K562 (cell line): ENCODE data around the gene INPP4B. TPM values are rescaled to one million over a fixed set of nuclear protein-coding genes. Genes with fewer than 3 reads are reported as not detected.

Experiments used
- ATAC-seq: fragments of 200-7000 bp; cut with Tn5 transposase; 3 replicates; pipeline ENCODE4 v1.9.1; 2020; ENCODE audit warnings: moderate library complexity
- BruUV-seq: library from RNA; stranded (reverse); fragments of 400-500 nt; replicated peaks from 2 replicates; lab custom pipeline; 2021; lab: Mats Ljungman, UMichigan
- CTCF ChIA-PET: fragments of 300-600 bp; formaldehyde crosslinking; extraction: SDS; loops from one replicate; lab custom pipeline; 2021; ENCODE audit warnings: low intra/inter-chr PET ratio; lab: Yijun Ruan, JAX
- POLR2A ChIA-PET: fragments of 300-600, 350-650 bp; sonication (Branson Sonifier 250); formaldehyde crosslinking; extraction: SDS; loops from one replicate; lab custom pipeline; 2021; ENCODE audit warnings: antibody characterized with exemption, inconsistent platforms; lab: Yijun Ruan, JAX
- DNase-seq, 4 experiments: peaks; one replicate each; pipeline versions ENCODE4 v3.0.0 to v3.0.0-alpha.2; 2011 to 2018; ENCODE audit warnings: low spot score in 3 of 4, mixed read lengths in 3 of 4; ENCODE audit errors: extremely low read depth in 1 of 4
- FAIRE-seq: peaks from 2 replicates; lab custom pipeline; 2011; peaks lifted over from hg19 to GRCh38; lab: Jason Lieb, UNC
- H2AFZ ChIP-seq: 2 replicates; pipeline ENCODE4 v1.6.0; 2011; ENCODE audit warnings: low read depth, low read length, control low read depth, inconsistent platforms
- H3K27ac ChIP-seq: fragments of 200-600 bp; 3 replicates; pipeline ENCODE4 v1.8.0; 2011; ENCODE audit warnings: low read depth, mild to moderate bottlenecking, control low read depth, inconsistent platforms, low read length, moderate library complexity, mixed read lengths; ENCODE audit errors: extremely low read depth
- H3K27me3 ChIP-seq, 2 experiments: fragments of 300-600 bp in 1 of 2; 2 replicates in 1 of 2; 3 replicates in 1 of 2; pipeline versions ENCODE4 v1.6.0 to v1.8.0; 2011; ENCODE audit warnings: inconsistent platforms in 2 of 2, low read length in 2 of 2, mild to moderate bottlenecking in 1 of 2, mixed read lengths in 1 of 2, moderate library complexity in 1 of 2; ENCODE audit not compliant: control insufficient read depth in 2 of 2, insufficient read depth in 2 of 2
- H3K36me3 ChIP-seq: fragments of 300-600 bp; 3 replicates; pipeline ENCODE4 v1.8.0; 2011; ENCODE audit warnings: mild to moderate bottlenecking, low read length, inconsistent platforms; ENCODE audit not compliant: control insufficient read depth, insufficient read depth
- H3K4me1 ChIP-seq, 2 experiments: fragments of 200-600 bp in 1 of 2; replicated peaks in 1 of 2; 2 replicates in 1 of 2; 3 replicates in 1 of 2; pipeline versions ENCODE4 v1.5.1 to v1.8.0; 2011; ENCODE audit warnings: inconsistent platforms in 2 of 2, low read length in 2 of 2, mild to moderate bottlenecking in 1 of 2, mixed read lengths in 1 of 2, moderate library complexity in 1 of 2; ENCODE audit not compliant: control insufficient read depth in 2 of 2, insufficient read depth in 2 of 2
- H3K4me2 ChIP-seq: 2 replicates; pipeline ENCODE4 v1.6.1; 2011; ENCODE audit warnings: low read length, control low read depth, inconsistent platforms, mixed read lengths; ENCODE audit not compliant: insufficient read depth
- H3K4me3 ChIP-seq: fragments of 200-600 bp; sonication (generic), shearing (Covaris generic); 2 replicates; pipeline ENCODE4 v1.5.1; 2016; ENCODE audit warnings: control low read depth, inconsistent platforms
- H3K79me2 ChIP-seq: fragments of 200-600 bp; 3 replicates; pipeline ENCODE4 v1.8.0; 2011; ENCODE audit warnings: low read length, inconsistent platforms; ENCODE audit not compliant: control insufficient read depth, insufficient read depth
- H3K9ac ChIP-seq, 2 experiments: 2 replicates each; pipeline versions ENCODE4 v1.6.0 to v1.6.1; 2011; ENCODE audit warnings: low read depth in 2 of 2, low read length in 2 of 2, control low read depth in 1 of 2, inconsistent platforms in 1 of 2, mild to moderate bottlenecking in 1 of 2, mixed read lengths in 1 of 2; ENCODE audit not compliant: insufficient read depth in 1 of 2
- H3K9me1 ChIP-seq: one replicate; pipeline ENCODE4 v1.6.0; 2011; ENCODE audit warnings: inconsistent platforms, mild to moderate bottlenecking, low read length, moderate library complexity; ENCODE audit not compliant: control insufficient read depth, insufficient read depth
- H3K9me3 ChIP-seq: replicated peaks from 2 replicates; pipeline ENCODE4 v1.5.1; 2011; ENCODE audit warnings: low read depth, low read length, inconsistent platforms; ENCODE audit not compliant: control insufficient read depth, insufficient read depth
- H4K20me1 ChIP-seq: replicated peaks from 2 replicates; pipeline ENCODE4 v1.6.1; 2011; ENCODE audit warnings: low read length, inconsistent platforms, mixed read lengths; ENCODE audit not compliant: control insufficient read depth, insufficient read depth
- CC2D1A ChIP-seq: fragments of 450-650 bp; IDR thresholded peaks from 2 replicates; pipeline ENCODE4 v1.6.1; 2017; ENCODE audit warnings: mild to moderate bottlenecking
- ETV1 ChIP-seq: fragments of 450-650 bp; conservative IDR thresholded peaks from 2 replicates; pipeline ENCODE4 v1.6.1; 2016; ENCODE audit warnings: missing genetic modification characterization, control low read depth, low read depth, missing compliant biosample characterization
- FOS ChIP-seq: IDR thresholded peaks from 3 replicates; pipeline ENCODE4 v1.6.1; 2011; ENCODE audit not compliant: insufficient read length; ENCODE audit errors: extremely low read depth
- KDM4B ChIP-seq, 2 experiments: fragments of 450-650 bp in 1 of 2; sonication (generic) in 1 of 2; IDR thresholded peaks; 2 replicates each; pipeline ENCODE4 v1.6.1; 2016 to 2017; ENCODE audit warnings: borderline replicate concordance in 2 of 2, antibody characterized with exemption in 1 of 2, low read depth in 1 of 2, mild to moderate bottlenecking in 1 of 2
- KLF13 ChIP-seq: fragments of 450-650 bp; IDR thresholded peaks from 2 replicates; pipeline ENCODE4 v1.6.1; 2016; ENCODE audit warnings: missing genetic modification characterization, low read depth, mild to moderate bottlenecking, missing compliant biosample characterization, moderate library complexity, borderline replicate concordance
- POU5F1 ChIP-seq: fragments of 150-350 bp; IDR thresholded peaks from 2 replicates; pipeline ENCODE4 v1.6.1; 2014; ENCODE audit warnings: borderline replicate concordance, low read length, low read depth, mild to moderate bottlenecking; ENCODE audit not compliant: partially characterized antibody
- PTTG1 ChIP-seq: fragments of 450-650 bp; IDR thresholded peaks from 2 replicates; pipeline ENCODE4 v1.6.1; 2016; ENCODE audit warnings: low read depth, mild to moderate bottlenecking, missing genetic modification characterization, missing compliant biosample characterization
- ZNF217 ChIP-seq: sonication (generic); formaldehyde crosslinking; IDR thresholded peaks from 2 replicates; pipeline ENCODE4 v1.8.0; 2022; ENCODE audit warnings: mild to moderate bottlenecking, missing genetic modification reagents
- WGBS: fragments of 100-300 bp; shearing (Covaris generic); methylation state at CpG from one replicate; pipeline ENCODE4 v1.1.6; 2016; ENCODE audit warnings: low coverage, mixed read lengths; ENCODE audit not compliant: insufficient coverage; ENCODE audit errors: missing lambda C conversion rate; 5-methylcytosine and 5-hydroxymethylcytosine counted together
- in situ Hi-C: fragments of 300-500 bp; cut with MboI; formaldehyde crosslinking; loops from 4 replicates; pipeline ENCODE4 v1.15.0; 2018; ENCODE audit warnings: inconsistent platforms, mixed read lengths
- intact Hi-C: fragments of 100-400 bp; cut with micrococcal nuclease; formaldehyde crosslinking; loops from 2 replicates; pipeline ENCODE4 v1.14.2; 2022
- polyA plus RNA-seq, 8 experiments: library from polyadenylated mRNA; depleted of rRNA in 4 of 8; stranded (reverse) in 5 of 8; unstranded in 3 of 8; fragments of >200 nt; fragmentation: Nextera tagmentation in 2 of 8; fragmentation: Illumina TruSeq in 1 of 8; extraction: Ambion mirVana in 2 of 8; extraction: Trizol in 1 of 8; gene quantifications; 2 replicates each; pipeline versions ENCODE4 v1.2.1 to v1.2.3, GENCODE V29; 2011 to 2014; ENCODE audit warnings: inconsistent platforms in 1 of 8, missing spikeins in 1 of 8
- total RNA-seq, 7 experiments: library from RNA; depleted of rRNA in 6 of 7; stranded (reverse); fragments of >200 nt in 6 of 7; fragmentation: Illumina TruSeq in 2 of 7; extraction: Trizol in 2 of 7; gene quantifications; 2 replicates each; pipeline versions ENCODE4 v1.2.1 to v1.2.3, GENCODE V29; 2011 to 2021; ENCODE audit warnings: low replicate concordance in 1 of 7
- TF ChIP-seq, protein P1 (sequence below): conservative IDR thresholded peaks from 2 replicates; pipeline ENCODE4 v1.6.1; 2011; ENCODE audit warnings: low read depth, mild to moderate bottlenecking, low read length; ENCODE audit not compliant: control insufficient read depth
- TF ChIP-seq, protein P2 (sequence below): sonication (generic); formaldehyde crosslinking; IDR thresholded peaks from 2 replicates; pipeline ENCODE4 v1.8.1; 2023; ENCODE audit warnings: mild to moderate bottlenecking, missing genetic modification reagents
- TF ChIP-seq, protein P3 (sequence below): fragments of 450-650 bp; IDR thresholded peaks from 2 replicates; pipeline ENCODE4 v1.6.1; 2016; ENCODE audit warnings: low read depth

INPP4B gene
- total and polyA plus RNA-seq, 9 of the 15 experiments (the other 6 are each of a cell fraction or from before 2014, with no cell fraction given) = 0.04 to 0.11 TPM; not detected in 7

DNA sequence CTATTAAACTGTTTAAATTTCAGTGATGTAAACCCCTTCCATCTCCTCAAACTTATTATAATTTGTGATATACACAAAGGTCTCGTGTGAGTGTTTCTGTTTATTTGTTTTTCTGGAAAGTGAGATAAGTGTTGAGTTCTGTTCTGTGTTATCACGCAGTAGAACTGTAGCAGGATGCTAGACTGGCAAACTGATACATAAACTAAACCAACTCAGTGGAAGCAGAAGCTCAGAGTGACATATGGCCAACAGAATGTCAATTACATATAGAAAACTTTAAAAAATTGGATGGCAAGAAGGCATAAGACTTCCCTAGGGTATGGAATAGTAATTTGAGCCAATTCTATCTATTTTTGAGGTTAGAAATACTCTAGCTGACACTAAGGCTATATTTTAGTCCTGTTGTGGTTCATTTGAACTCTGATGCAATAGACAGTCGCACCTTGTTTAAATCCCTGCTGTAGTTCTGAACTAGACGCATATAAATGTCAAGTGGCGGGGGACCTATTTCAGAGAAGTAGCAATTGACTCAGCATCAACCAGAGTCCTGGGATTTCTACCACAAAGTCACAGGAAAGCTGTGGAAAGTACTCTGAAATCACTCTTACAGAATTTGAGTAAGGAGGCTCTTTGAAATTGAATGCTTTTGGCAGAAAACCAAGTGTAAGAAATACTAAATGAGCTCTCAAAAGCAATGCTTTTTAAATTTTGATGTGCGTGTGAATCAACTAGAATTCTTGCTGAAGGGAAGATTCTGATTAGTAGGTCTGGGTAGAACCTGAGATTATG lies 294.4 kb downstream of the INPP4B start:
- H3K4me3 ChIP-seq = no peak overlapping the region
- CTCF ChIA-PET = no interaction called here
- FAIRE-seq (no peak), ATAC-seq (no peak), DNase-seq (no peak)
- no peak overlapping the region for H3K27ac ChIP-seq
- no peaks in the 10 kb centered on the region for H3K4me1 ChIP-seq
- intact Hi-C loops = no loop called here
- H3K36me3 ChIP-seq = no peaks in the 10 kb centered on the region
- H3K4me2 ChIP-seq = no peak overlapping the region
- H3K27me3 ChIP-seq = no peaks in the 10 kb centered on the region
- H4K20me1 ChIP-seq = no peaks in the 10 kb centered on the region
- WGBS = 0% methylated on average over 6 of the region's 6 CpGs
- no peaks in the 10 kb centered on the region for H3K9me3 ChIP-seq
- no peaks in the 10 kb centered on the region for H3K9me1 ChIP-seq
- H3K79me2 ChIP-seq = no peaks in the 10 kb centered on the region
- no peak overlapping the region for H2AFZ ChIP-seq
- BruUV-seq = no TSS peak
- H3K9ac ChIP-seq = no peak overlapping the region
- POLR2A ChIA-PET = no interaction called here
- in situ Hi-C loops = no loop called here
- TF ChIP-seq, protein P1, sequence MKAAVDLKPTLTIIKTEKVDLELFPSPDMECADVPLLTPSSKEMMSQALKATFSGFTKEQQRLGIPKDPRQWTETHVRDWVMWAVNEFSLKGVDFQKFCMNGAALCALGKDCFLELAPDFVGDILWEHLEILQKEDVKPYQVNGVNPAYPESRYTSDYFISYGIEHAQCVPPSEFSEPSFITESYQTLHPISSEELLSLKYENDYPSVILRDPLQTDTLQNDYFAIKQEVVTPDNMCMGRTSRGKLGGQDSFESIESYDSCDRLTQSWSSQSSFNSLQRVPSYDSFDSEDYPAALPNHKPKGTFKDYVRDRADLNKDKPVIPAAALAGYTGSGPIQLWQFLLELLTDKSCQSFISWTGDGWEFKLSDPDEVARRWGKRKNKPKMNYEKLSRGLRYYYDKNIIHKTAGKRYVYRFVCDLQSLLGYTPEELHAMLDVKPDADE = no peak
- TF ChIP-seq ETV1 (tag) (no peak), KDM4B (IDR thresholded peaks at IDR 0.05; ENCODE audit: borderline replicate concordance in 2 of 2, low read depth in 1 of 2) (no peak), KLF13 (no peak), PTTG1 (tag) (no peak), FOS (no peak), ZNF217 (CRISPR knock-in tag) (no peak), POU5F1 (no peak), CC2D1A (no peak)
- TF ChIP-seq, protein P2, sequence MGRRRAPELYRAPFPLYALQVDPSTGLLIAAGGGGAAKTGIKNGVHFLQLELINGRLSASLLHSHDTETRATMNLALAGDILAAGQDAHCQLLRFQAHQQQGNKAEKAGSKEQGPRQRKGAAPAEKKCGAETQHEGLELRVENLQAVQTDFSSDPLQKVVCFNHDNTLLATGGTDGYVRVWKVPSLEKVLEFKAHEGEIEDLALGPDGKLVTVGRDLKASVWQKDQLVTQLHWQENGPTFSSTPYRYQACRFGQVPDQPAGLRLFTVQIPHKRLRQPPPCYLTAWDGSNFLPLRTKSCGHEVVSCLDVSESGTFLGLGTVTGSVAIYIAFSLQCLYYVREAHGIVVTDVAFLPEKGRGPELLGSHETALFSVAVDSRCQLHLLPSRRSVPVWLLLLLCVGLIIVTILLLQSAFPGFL = no peak
- TF ChIP-seq, protein P3, sequence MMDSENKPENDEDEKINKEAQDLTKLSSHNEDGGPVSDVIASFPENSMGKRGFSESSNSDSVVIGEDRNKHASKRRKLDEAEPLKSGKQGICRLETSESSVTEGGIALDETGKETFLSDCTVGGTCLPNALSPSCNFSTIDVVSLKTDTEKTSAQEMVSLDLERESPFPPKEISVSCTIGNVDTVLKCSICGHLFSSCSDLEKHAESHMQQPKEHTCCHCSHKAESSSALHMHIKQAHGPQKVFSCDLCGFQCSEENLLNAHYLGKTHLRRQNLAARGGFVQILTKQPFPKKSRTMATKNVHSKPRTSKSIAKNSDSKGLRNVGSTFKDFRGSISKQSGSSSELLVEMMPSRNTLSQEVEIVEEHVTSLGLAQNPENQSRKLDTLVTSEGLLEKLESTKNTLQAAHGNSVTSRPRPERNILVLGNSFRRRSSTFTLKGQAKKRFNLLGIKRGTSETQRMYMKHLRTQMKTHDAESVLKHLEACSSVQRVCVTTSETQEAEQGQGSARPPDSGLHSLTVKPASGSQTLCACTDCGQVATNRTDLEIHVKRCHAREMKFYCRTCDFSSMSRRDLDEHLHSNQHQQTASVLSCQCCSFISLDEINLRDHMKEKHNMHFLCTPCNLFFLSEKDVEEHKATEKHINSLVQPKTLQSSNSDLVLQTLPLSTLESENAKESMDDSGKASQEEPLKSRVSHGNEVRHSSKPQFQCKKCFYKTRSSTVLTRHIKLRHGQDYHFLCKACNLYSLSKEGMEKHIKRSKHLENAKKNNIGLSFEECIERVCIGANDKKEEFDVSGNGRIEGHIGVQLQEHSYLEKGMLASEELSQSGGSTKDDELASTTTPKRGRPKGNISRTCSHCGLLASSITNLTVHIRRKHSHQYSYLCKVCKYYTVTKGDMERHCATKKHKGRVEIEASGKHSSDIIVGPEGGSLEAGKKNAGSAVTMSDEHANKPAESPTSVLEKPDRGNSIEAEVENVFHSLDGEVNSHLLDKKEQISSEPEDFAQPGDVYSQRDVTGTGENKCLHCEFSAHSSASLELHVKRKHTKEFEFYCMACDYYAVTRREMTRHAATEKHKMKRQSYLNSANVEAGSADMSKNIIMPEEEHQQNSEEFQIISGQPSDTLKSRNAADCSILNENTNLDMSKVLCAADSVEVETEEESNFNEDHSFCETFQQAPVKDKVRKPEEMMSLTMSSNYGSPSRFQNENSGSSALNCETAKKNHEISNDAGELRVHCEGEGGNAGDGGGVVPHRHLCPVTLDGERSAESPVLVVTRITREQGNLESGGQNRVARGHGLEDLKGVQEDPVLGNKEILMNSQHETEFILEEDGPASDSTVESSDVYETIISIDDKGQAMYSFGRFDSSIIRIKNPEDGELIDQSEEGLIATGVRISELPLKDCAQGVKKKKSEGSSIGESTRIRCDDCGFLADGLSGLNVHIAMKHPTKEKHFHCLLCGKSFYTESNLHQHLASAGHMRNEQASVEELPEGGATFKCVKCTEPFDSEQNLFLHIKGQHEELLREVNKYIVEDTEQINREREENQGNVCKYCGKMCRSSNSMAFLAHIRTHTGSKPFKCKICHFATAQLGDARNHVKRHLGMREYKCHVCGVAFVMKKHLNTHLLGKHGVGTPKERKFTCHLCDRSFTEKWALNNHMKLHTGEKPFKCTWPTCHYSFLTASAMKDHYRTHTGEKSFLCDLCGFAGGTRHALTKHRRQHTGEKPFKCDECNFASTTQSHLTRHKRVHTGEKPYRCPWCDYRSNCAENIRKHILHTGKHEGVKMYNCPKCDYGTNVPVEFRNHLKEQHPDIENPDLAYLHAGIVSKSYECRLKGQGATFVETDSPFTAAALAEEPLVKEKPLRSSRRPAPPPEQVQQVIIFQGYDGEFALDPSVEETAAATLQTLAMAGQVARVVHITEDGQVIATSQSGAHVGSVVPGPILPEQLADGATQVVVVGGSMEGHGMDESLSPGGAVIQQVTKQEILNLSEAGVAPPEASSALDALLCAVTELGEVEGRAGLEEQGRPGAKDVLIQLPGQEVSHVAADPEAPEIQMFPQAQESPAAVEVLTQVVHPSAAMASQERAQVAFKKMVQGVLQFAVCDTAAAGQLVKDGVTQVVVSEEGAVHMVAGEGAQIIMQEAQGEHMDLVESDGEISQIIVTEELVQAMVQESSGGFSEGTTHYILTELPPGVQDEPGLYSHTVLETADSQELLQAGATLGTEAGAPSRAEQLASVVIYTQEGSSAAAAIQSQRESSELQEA = no peak
